GM18907 (cell line): ENCODE results near the gene GPRC5B.

ENCODE experiments used
- ATAC-seq: cut with Tn5 transposase; IDR thresholded peaks from one replicate; pipeline ENCODE4 v1.9.1; 2021; ENCODE audit warnings: mild to moderate bottlenecking, moderate library complexity; ENCODE audit not compliant: unreplicated experiment

GPRC5B gene

GRCh38 chr16:19872179-19872863 is 12.3 kb downstream of the GPRC5B start:
- ATAC-seq, result no peak

- no peak for ATAC-seq
Observed at GRCh38 chr16:19871721-19872120, 12.9 kb downstream of the GPRC5B start.

GRCh38 chr16:19868421-19868820 is 16.2 kb downstream of the GPRC5B start:
- no peak for ATAC-seq

GRCh38 chr16:19864566-19864965 is 20.1 kb downstream of the GPRC5B start:
- no peak for ATAC-seq

- ATAC-seq, result no peak
Observed at GRCh38 chr16:19863990-19864389, 20.7 kb downstream of the GPRC5B start.

GRCh38 chr16:19861811-19862327 is 22.8 kb downstream of the GPRC5B start:
- ATAC-seq, result no peak

GRCh38 chr16:19861133-19861532 is 23.5 kb downstream of the GPRC5B start:
- no peak for ATAC-seq

GRCh38 chr16:19860166-19861041 is 24.2 kb downstream of the GPRC5B start:
- ATAC-seq, result no peak

- ATAC-seq, result no peak
Observed at GRCh38 chr16:19859603-19860002, 25.0 kb downstream of the GPRC5B start.

- no peak for ATAC-seq
Observed at GRCh38 chr16:19859166-19859565, 25.5 kb downstream of the GPRC5B start.

GRCh38 chr16:19858340-19859018 is 26.2 kb downstream of the GPRC5B start:
- no peak for ATAC-seq

- ATAC-seq, result no peak
Observed at GRCh38 chr16:19857593-19858339, 26.9 kb downstream of the GPRC5B start.

- ATAC-seq, result no peak
Observed at GRCh38 chr16:19856120-19856519, 28.5 kb downstream of the GPRC5B start.

- ATAC-seq, result no peak
Observed at GRCh38 chr16:19854543-19854876, 30.1 kb downstream of the GPRC5B start.

GRCh38 chr16:19853742-19854542 is 30.7 kb downstream of the GPRC5B start:
- no peak for ATAC-seq

GRCh38 chr16:19853132-19853741 is 31.4 kb downstream of the GPRC5B start:
- ATAC-seq, result no peak

- ATAC-seq, result no peak
Observed at GRCh38 chr16:19851476-19851875, 33.2 kb downstream of the GPRC5B start.

GRCh38 chr16:19850131-19850817 is 34.4 kb downstream of the GPRC5B start:
- ATAC-seq, result no peak

GRCh38 chr16:19848756-19849155 is 35.9 kb downstream of the GPRC5B start:
- no peak for ATAC-seq
